Ovary (tissue), 3 donors: ENCODE measurements around the gene TENM3.

Source experiments
- CTCF ChIP-seq, 3 donors: fragments of 450-650 bp in 2 of 3; fragments of 200-600 bp in 1 of 3; IDR thresholded peaks; one replicate each; pipeline versions ENCODE4 v1.5.1 to v1.8.0; 2016 to 2022; ENCODE audit warnings: antibody characterized with exemption in 3 of 3, mild to moderate bottlenecking in 1 of 3
- POLR2A ChIP-seq: fragments of 450-650 bp; IDR thresholded peaks from one replicate; pipeline ENCODE4 v1.6.1; 2017; ENCODE audit warnings: antibody characterized with exemption, mild to moderate bottlenecking, moderate library complexity
- donor health status: DM: no; HTN: no; CAD: no.

DNA sequence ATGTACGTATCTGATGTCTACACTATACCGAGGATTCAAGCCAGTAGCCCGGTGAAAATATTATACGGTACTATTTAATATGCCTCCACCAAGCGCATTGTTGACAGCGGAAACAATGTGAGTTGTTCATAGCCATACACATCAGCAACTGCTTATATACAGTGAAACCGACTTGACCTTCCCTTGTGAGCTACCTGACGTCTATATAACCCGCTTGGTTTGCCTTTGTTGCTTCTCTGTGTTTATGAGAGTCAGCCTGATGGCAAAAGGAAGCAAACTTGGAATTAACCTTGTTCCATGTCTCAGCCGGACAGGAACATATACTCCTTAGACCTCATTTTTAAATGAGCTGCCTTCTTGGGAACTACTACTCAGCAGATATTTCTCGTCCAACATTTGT lies 462.2 kb downstream of the TENM3 start:
- no peak for TF ChIP-seq CTCF (IDR thresholded peaks at IDR 0.05)
- TF ChIP-seq POLR2A, result no peak
